Measurements from ENCODE around the gene C8G.
A peak's percentile ranks its signal among the peaks of the same experiment; 100 is the strongest.

The C8G gene

DNA sequence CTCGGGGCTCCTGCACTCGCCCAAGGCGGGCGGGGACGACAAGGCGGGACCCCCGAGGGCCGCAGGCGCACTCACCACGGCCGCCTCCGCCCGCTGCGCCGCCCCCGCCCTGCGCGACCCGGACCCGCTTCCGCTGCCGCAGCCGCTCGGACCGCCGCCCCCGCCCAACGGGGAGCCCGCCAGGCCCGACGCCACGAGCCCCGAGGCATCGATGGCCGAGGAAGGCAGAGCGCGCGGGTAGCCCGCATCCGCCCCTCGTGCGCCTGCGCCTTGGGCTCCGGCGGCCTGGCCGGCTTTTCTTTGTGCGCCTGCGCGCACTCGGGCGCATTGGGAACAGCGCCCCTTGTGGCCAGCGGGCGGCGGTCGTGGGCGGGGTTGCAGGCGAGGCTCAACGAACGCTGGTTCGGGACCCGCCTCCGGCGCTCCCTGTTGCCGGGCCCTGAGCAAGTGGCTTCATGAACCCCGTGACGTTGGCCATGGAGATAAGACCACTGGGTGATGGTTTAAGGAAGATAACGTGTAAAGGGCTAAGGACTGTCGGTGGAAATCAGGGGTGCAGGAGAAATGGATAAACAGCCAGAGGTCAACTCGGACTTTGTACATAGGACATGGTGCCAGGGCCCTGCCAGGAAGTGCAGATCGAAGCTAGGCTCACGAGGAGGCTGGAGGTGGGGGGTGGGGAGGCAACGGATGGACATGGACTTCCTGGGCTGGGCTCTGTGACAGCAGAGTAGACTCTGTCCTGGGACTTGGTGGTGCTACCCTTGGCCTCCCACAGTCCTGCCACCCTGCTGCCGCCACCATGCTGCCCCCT, at the start of gene C8G, which contains the start of gene FBXW5:
C8G (plus strand) TSS at position 725 of the 814 bp plus-strand sequence; CDS start at position 803, 78 bp downstream.
FBXW5 (minus strand) TSS at position 220 of the 814 bp plus-strand sequence. CDS start 655 bp downstream, outside the sequence.
- peak; percentile 98 for DNase-seq (ENCODE audit: low spot score)

DNA sequence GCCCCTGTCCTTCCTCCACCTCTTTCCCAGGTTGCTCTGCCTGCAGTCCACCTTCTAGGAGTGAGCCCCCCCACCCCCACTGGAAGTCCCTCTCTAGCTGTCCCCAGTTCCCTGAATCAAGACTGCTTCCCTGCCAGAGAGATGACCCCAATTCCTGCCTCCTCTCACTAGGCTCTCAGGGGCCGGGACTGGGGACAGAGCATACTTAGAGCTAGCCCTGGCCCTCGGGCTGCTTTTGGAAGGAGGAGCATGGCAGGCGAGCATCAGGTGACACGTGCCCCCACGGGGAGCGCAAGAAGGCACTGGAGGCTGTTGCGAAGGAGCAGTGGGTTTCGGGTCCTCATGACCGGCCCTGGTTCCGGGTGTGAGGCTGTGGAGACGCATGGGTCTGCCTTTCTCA, 49.0 kb upstream of the C8G start:
- DNase-seq (ENCODE audit: low spot score), result no peak

DNA sequence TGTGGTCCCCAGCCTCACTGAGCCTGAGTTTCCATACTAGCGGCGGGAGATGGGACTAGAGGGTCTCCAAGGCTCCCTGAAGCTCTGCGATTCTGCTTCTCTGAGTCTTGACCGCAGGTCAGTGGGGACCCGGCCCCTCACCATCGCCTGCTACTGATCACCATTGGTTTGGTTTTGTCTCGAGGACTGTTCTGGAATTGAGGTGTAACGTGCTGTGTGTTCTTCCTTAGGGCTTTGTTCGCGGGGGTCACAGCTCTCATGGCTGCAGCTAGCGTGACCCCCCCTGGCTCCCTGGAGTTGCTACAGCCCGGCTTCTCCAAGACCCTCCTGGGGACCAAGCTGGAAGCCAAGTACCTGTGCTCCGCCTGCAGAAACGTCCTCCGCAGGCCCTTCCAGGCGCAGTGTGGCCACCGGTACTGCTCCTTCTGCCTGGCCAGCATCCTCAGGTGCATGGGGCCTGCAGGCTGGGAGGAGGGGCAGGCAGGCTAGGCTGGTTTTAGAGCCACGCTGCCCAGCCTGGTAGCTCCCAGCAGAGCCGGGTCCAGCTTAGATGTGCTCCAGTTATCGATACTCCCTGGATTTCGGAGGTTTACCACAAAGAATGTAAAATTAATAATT, 46.5 kb upstream of the C8G start:
- no peak for DNase-seq (ENCODE audit: low spot score)

DNA sequence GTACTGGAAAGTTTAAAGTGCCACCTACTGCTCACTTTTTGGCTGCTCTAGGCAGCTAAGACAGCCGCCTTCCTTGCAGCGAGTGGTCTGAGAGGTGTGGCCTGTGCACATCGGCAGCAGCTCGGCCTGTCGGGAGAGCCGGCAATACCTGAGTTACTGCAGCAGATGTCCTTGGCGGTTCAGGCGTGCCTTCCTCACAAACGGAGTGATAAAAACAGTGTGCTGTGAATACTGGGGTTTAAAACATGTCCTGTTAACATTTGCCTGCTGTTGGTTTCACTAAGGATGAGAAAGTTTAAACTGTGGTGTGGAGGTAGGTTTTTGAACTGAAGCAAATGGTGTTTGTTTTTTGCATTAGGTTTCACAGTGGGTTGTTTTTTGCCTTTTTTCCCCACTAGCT, 45.8 kb upstream of the C8G start:
- no peak for DNase-seq (ENCODE audit: low spot score)

DNA sequence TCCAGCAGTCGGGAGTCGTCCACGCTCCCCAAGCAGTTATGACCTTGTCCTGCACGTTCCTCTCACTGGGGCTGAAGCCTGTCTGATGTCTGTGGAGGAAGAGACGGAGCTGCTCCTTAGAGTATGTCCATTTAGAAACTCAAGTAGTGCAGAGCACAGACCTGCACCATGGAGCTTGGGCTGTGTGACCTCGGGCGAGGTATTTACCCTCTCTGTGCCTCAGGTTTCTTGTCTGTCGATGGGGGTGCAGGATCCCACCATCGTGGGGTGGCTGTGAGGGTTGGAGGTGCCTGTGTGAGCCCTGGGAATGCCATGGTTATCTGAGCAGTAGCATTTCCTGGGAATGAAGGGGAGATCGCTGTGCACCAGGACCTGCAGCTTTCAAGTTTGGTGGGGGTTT, 44.5 kb upstream of the C8G start:
- DNase-seq (ENCODE audit: low spot score), result no peak

DNA sequence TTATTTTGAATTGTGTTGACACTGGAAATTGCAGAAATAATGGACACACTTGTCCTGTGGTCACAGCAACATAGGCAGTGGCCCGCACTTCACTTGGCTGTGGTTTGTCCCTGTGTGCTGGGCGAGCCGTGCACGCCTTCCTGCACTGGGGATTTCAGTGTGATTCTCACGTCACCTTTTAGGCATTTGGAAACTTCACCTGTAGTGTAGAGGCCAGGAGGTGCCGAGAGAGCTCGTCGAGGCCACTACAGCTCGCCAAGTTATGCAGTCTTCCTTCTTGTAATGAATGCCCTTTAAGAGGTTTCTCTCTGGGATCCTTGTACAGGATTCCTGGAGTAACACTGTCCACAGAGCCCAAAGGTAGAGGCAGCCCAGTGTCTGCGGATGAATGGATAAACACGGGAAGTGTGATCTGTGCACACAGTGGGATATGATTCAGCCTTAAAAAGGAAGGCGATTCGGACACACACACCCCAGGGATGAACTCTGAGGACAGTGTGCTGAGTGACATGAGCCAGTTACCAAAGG, 44.0 kb upstream of the C8G start:
- no peak for DNase-seq (ENCODE audit: low spot score)

DNA sequence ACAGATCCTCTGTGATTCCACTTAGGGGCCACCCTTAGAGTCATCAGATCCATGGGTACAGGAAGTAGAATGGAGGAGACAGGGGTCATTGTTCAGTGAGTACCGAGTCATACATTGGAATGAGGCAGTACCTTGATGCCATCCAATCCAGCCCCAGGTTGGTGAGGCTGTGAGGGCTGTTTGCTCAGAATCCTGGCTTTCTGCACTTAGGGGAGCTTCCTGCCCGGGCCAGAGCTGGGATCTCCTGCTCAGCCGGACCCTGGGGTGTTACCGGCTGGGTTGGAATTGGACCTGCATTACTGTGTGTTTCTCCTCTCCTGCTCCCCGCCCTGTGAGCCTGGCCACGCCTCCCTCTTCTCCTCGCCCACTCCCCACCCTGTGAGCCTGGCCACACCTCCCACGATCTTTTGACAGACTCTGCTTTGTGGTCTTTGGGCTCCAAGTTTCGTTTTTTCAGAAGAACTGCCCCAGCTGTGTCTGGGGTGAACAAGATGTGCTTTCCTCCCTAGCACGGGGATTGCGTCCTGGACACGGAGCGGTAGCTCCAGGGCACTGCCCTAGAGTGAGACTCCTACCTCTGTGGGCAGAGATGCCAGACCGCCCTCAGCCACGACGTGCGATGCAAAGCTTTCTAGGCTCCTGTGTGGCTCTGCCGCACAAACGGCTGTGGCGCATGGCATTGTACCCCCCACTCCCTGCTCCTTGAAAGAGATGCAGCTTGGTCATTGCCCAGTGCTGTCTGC, 43.4 kb upstream of the C8G start:
- DNase-seq (ENCODE audit: low spot score), result peak; percentile 54

DNA sequence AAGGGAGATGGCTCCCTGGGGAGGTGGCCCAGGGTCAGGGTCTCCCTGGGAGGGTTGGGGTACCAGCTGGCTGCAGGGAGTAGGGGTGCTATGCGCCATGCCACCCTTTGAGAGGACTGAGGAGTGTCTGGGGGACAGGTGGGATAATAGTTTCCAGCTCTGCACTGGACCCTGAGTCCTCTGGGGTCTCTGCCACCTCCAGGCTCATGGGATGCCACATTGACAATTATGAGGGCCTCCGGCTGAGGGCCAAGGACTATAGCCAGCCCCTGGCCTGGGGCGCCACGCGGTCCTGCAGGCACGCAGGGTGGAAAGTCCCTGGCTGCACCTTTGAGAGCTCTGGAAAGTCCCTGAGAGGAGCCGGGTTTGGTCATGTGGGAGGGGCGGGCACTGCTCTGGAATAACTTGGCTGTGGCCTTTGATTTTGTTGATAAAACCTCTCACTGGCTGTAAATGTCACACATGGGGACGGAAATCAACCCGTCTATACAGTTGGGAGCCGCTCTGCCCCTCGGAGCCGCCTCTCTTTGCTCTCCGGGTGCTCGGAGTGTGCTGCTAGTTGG, 42.7 kb upstream of the C8G start:
- DNase-seq (ENCODE audit: low spot score), result no peak

DNA sequence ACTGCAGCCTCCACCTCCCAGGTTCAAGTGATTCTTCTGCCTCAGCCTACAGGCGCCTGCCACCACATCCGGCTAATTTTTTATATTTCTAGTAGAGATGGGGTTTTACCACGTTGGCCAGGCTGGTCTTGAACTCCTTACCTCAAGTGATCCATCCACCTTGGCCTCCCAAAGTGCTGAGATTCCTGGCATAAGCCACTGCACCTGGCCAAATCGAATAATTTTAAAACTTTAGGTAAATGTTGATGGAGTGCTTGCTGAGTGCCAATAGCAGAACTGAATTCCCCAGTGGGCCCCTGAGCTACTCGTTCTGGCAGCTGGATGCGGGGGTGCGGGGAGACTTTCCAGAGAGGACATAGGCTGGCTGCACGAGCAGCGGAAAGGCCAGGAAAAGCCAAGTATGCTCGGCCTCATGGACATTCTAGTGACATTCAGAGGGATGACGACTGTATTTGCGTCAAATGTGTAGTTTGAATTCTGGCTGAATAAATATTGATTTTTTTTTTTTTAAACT, 41.9 kb upstream of the C8G start:
- DNase-seq (ENCODE audit: low spot score), result no peak

DNA sequence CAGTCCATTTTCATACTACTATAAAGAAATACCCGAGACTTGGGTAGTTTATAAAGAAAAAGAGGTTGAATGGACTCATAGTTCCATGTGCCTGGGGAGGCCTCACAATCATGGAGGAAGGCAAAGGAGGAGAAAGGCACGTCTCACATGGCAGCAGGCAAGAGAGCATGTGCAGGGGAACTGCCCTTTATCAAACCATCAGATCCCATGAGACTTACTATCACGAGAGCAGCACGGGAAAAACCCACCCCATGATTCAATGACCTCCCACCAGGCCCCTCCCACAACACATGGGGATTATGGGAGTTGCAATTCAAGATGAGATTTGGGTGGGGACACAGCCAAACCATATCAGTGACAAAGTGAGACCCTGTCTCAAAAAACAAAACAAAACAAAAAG, 38.8 kb upstream of the C8G start:
- no peak for DNase-seq (ENCODE audit: low spot score)

DNA sequence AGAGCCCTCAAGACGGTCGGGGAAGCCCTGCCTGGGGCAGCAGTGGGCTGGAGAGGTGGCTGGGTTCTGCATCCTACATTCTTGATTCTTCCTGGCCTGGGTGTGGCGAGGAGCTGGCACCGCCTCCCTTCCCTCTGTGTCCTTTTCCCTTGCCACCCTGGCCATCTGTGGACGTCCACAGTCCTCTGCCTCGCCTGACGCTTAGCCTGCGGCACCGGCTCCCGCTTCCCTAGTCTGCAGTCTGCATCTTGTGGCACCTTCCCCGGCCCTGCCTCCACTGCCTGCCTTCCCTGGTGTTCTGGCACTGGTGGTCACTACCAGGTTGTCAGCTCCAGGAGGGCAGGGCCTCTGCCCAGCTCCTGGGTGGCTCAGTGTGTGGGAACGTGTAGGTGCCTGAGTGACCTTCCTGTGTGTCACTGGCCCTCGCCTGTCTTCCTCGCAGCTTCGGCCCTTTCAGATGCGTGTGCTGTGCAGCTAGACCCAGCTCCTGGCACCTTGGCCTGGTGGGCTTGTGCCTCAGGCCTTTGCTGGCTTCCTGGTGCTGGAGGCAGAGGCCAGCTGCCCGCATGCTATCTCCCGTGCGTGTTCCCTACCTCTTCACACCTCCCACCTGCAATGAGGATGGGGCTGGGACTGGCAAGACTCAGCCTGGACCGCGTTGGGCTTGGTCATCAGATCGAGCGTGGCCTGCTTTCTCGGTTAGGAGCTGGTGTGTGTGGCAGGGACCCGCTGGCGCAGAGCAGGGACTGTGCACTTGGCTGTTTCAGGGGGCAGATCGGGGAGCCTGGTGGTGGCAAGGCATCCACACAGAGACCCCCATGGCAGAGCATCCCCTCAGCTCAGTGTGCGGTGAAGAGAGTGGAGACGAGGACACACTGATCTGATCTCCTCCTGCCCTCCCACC, 37.8 kb upstream of the C8G start:
- no peak for DNase-seq (ENCODE audit: low spot score)

DNA sequence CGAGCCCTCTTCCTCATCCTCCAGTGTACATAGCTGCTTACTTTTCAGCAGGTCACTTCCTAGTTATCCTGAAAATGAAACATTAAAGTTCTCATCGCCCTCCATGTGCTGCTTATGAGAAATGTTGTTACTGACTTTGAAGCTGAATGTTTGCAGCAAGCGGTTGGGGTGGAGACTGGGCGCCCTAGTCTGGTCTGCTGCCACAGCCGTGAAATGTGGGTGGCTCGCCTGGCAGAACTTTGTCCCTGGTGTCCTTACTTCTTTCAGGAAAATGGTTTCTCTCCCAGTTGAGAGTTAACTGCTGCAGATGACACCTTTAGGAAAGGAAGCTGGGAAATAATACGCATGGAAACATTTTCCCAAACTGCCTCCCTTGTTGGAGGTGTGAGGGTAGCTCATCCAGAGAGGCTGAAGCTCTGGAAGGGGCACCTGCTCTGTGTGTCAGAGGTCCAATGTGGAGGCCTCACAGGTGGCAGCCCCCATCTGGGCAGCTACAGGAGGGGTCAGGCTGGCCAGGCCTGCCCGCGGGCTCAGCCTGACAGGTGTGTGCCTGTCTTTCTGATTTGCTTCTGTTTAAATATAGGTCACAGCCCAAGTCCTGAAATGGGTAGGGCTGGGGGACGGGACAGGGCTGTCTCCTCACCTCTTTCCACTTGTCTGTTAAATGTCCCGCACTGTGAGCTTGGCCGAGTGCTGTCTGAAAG, 34.7 kb upstream of the C8G start:
- no peak for DNase-seq (ENCODE audit: low spot score)

DNA sequence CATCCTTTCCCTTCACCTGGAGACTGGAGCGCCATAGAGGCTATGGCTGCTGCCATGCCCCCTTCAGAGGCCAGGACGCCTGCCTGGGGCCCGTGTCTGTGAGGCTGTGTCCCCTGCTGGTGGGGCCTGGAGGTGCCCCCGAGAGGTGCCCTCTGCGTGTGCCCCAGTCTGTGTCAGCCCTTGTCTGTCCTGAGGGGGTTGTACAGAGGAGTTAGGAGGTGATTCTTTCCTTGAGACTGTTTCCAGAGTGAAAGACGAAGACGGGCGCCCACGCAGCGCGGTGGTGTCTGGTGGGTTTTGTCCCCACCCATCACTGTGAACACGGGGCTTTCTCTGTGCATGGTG, 34.2 kb upstream of the C8G start:
- no peak for DNase-seq (ENCODE audit: low spot score)

DNA sequence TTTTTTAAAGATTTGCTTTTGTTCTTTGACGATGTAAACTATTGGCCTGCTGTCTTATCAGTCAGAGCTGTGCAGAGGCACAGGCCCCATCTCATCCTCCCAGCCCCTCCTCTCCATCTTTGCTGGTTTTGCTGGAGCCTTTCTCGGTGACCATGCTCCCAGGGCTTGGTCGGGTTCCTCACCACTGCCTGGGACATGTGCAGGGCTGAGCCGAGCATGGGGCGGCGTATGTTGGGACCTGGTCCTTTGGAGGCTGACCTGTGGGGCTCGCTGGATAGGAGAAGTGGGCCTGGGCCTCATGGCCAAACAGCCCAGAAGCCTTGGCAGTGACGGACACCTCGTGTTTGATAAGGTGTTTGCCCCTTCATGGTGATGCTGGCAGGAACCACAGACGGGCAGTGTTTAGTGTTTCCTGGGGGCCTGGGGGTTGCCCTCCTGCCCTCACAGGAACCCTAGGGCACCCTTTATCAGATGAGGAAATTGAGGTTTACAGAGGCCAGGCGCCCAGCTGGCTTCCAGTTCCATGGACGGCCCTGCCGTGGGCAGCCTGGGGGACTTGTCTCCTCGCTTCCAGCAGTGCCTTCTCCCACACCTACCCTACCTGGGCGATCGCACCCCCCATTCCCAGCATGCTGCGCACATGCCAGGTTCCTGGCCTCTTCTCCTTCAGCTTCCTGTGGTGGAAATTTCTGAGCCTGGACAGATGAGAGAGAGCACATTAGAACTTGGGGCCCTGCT, 31.2 kb upstream of the C8G start:
- DNase-seq (ENCODE audit: low spot score), result no peak

DNA sequence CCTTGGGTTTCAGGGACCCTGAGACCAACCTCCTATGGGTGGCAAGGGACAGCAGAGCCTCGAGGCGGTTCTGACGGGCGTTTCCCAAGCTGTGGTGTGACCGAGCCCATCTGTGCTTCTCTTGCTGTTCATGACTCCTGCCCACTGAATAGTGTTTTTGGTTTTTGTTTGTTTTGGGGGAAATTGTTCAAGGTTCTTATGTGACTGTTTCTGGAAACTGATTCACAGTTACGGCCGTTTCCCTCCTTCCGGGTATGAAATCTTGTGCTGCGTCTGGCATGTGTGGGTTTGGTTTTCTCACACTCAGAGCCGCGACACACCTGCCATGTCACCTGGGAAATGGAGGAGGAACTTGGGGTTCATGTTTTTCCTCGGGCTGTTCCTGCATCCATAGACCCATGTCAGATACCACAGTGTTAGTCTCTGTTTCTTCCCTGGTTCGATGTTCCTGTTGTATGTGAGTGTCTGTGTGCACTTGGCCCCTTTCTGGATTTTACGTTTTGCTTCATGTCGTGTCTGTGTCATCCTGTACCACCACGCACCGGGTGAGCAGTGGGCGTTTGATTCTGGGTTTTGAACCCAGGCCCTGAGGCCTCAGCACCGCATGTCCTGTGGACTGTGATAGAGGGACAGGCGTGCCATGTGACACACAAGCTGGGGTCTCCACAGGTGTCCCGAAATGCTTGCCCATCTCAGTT, 29.3 kb upstream of the C8G start:
- no peak for DNase-seq (ENCODE audit: low spot score)

DNA sequence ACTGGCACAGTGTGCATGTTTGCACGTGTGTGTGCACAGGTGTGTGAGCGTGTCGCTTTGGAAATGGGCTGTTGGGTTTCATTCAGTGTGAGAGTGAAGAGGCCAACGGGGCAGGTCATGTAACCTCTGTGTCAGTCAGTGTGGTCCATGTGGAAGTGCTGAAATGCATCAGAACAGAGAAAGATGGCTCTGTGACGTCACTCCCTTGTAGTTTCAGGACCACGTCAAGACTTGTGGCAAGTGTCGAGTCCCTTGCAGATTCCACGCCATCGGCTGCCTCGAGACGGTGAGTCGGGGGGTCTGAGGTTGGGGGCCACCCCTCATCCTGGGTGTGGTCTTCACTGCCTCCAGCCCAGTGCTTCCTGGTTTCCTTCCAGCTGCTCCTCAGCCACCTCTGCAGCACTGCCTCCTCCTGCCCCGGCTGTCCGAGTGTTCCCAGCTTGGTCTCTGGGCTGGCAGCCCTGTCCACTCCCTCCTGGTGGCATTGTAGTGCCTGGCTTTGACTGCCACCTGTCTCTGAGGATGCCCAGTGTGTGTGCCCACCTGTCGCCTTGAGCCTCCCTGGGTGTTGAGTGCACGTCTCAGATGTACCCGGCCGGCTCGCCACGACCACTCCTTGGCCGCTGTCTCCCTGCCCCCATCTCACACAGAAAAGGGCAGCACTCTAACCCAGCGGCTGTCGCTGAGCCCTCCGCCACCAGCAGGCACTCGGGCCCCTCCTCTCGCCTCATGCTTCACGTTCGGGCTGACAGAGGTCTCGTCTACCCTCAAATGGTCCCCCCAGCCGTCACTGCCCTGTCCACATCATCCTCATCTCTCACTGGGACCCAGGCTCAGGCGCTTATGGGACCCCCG, 28.5 kb upstream of the C8G start:
- DNase-seq (ENCODE audit: low spot score), result no peak

DNA sequence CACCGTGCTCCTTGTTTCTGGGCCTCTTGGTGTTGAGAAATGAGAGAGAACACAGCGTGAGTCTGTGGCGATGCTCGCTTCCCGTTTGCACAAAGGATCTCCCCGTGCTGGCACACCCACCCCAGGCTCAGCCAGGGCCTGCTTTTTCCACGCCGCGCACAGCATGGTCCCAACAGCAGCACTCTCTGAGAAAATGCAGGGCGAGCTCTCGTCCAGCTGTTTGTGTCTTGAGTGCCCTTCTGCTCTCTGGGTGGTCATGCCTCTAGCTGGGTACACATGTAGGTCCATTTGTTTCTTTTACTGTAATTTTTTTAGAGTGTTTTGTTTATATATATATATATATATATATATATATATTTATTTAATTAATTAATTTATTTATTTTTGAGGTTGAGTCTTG, 27.1 kb upstream of the C8G start:
- DNase-seq (ENCODE audit: low spot score), result no peak

DNA sequence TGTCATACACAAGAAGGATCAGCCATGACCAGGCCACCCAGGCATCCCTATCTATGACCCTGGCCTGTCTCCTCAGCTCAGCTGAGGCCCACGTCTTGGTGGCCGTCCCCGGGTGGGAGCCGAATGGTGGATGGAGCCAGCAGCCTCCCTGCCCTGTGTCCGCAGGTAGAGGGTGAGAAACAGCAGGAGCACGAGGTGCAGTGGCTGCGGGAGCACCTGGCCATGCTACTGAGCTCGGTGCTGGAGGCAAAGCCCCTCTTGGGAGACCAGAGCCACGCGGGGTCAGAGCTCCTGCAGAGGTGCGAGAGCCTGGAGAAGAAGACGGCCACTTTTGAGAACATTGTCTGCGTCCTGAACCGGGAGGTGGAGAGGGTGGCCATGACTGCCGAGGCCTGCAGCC, 25.0 kb upstream of the C8G start:
- no peak for DNase-seq (ENCODE audit: low spot score)

Data from RKO (cell line).